ENCODE results near the gene VPS16. TPM values are rescaled to one million over a fixed set of nuclear protein-coding genes. Genes with fewer than 3 reads are reported as not detected.

Gene VPS16
- total and polyA plus RNA-seq, 8 donors: 5.8 to 53.0 (median 23.3) TPM

DNA sequence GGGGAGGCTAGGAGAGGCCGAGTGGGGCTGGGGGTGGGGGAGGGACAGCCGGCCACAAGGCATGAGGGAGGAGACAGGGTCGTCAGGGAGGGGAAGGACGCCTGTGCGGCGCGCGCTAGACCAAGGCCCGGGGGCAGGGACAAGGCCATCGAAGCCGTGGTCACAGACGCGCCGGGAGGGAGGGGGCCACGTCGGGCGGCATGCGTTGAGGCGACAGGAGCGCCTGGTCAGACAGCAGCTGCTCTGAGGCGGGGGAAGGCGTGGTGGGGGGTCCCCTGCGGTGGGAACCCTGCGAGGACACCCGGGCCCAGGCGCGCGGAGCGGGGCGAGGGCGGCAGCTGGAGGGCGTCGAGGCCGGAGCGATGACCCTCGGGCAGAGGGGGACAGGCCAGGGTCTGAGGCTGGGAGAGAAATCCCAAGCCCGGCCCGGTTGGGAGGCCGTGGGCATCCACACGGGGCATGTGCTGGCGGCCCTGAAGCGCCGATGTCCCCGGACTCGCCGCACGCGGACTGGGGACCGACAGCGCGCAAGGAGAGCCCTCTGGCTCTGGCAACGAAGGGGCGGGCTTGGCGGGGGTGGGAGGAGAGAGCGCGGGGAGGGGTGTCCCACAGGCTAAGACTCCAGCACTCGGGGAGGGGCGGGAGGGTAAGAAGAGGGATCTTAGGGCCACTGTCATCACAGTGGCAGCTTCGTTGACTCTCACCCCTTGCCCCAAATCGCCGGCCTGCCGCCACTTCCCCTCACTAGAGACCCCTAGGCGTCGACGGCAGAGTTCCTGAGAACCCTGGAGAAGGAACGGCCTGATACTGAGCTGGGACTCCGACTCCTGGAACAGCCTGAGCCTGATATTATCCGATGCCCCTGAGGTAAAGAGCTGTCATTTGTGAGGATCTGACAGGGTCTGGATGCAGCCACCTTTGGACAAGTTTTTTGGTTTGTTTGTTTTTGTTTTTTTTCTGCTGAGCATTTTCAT is 19.4 kb upstream of the VPS16 start:
- Histone ChIP-seq H3K4me1 (peaks cover 4 to 19% (median 14%) of the 10 kb centered on the region in 4 donors), H3K27me3 (peaks cover 6 to 64% (median 24%) of the 10 kb centered on the region in 3 donors), H3K36me3 (no peaks in the 10 kb centered on the region), H3K4me3 (no peak overlapping the region), H3K27ac (no peak overlapping the region), H3K9me3 (no peaks in the 10 kb centered on the region)
- no peak for DNase-seq
- WGBS, 5 donors: 5 to 20% (median 15%) methylated on average over 31 to 68 of the region's 68 CpGs
- intact Hi-C loops (cut with DNase I; ENCODE audit: low total_unique reads): no loop called here
- TF ChIP-seq POLR2A (IDR thresholded peaks at IDR 0.05): no peak
- TF ChIP-seq, protein P1, sequence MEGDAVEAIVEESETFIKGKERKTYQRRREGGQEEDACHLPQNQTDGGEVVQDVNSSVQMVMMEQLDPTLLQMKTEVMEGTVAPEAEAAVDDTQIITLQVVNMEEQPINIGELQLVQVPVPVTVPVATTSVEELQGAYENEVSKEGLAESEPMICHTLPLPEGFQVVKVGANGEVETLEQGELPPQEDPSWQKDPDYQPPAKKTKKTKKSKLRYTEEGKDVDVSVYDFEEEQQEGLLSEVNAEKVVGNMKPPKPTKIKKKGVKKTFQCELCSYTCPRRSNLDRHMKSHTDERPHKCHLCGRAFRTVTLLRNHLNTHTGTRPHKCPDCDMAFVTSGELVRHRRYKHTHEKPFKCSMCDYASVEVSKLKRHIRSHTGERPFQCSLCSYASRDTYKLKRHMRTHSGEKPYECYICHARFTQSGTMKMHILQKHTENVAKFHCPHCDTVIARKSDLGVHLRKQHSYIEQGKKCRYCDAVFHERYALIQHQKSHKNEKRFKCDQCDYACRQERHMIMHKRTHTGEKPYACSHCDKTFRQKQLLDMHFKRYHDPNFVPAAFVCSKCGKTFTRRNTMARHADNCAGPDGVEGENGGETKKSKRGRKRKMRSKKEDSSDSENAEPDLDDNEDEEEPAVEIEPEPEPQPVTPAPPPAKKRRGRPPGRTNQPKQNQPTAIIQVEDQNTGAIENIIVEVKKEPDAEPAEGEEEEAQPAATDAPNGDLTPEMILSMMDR (IDR thresholded peaks at IDR 0.05): no peak
- TF ChIP-seq POLR2AphosphoS5 (IDR thresholded peaks at IDR 0.05): no peak

DNA sequence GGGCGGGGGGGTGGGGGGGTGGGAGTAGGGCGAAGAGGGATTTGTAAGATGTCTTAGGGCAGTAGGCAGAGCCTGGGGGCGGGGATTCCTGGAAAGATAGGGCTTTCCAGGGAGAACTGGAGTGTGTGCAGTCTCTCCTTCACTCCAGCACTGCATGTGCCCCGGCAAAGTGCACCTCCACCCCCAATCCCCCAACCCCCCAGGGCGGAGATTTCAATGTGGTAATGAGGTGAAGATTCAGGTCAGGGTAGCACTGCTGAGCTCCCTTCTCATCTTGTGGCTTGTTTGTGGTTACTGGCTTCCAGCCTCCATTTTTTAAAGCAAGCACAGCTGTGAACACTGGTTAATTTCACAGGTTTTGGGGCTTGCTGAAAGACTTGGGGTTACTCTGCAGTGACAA is 18.5 kb upstream of the VPS16 start:
- Histone ChIP-seq H3K4me1 (peaks cover 4 to 19% (median 14%) of the 10 kb centered on the region in 4 donors), H3K9me3 (no peaks in the 10 kb centered on the region), H3K36me3 (no peaks in the 10 kb centered on the region), H3K4me3 (no peak overlapping the region), H3K27me3 (peaks cover 6 to 61% (median 24%) of the 10 kb centered on the region in 3 donors), H3K27ac (no peak overlapping the region)
- DNase-seq: no peak
- 13 to 38% (median 14%) methylated on average over 5 of the region's 5 CpGs for WGBS, 5 donors
- TF ChIP-seq POLR2A (IDR thresholded peaks at IDR 0.05) (no peak), POLR2AphosphoS5 (IDR thresholded peaks at IDR 0.05) (no peak), EP300 (IDR thresholded peaks at IDR 0.05) (no peak)
- TF ChIP-seq, protein P1 (IDR thresholded peaks at IDR 0.05): no peak
- intact Hi-C loops (cut with DNase I; ENCODE audit: low total_unique reads): no loop called here

DNA sequence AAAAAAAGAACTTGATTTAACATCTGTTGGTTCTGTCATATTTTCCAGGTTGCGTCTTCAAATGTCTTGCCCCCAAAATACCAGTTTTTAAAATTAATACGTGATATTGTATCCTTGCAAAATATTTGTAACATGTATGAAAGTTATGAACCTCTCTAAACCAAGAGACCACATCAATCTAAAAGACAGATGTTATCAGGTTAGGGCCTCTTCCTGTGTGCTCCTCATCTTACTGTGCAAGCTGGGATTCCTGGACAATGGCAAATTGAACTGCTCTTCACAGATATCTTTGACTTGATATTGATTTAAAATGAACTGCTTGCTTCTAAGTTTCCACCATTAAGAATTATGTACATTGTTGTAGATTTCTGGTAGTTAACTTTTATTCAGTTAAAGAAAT is 14.8 kb upstream of the VPS16 start:
- Histone ChIP-seq H3K27ac (no peak overlapping the region), H3K36me3 (no peaks in the 10 kb centered on the region), H3K27me3 (peaks cover under 1 to 35% (median 16%) of the 10 kb centered on the region in 3 donors), H3K4me3 (no peak overlapping the region), H3K9me3 (no peaks in the 10 kb centered on the region), H3K4me1 (peaks cover 0 to 11% (median 10%) of the 10 kb centered on the region in 4 donors)
- 71 to 92% (median 85%) methylated on average over 2 of the region's 2 CpGs for WGBS, 5 donors
- intact Hi-C loops (cut with DNase I; ENCODE audit: low total_unique reads): no loop called here
- DNase-seq: no peak
- TF ChIP-seq POLR2A (IDR thresholded peaks at IDR 0.05) (no peak), POLR2AphosphoS5 (IDR thresholded peaks at IDR 0.05) (no peak), EP300 (IDR thresholded peaks at IDR 0.05) (no peak)
- TF ChIP-seq, protein P1 (IDR thresholded peaks at IDR 0.05): no peak

DNA sequence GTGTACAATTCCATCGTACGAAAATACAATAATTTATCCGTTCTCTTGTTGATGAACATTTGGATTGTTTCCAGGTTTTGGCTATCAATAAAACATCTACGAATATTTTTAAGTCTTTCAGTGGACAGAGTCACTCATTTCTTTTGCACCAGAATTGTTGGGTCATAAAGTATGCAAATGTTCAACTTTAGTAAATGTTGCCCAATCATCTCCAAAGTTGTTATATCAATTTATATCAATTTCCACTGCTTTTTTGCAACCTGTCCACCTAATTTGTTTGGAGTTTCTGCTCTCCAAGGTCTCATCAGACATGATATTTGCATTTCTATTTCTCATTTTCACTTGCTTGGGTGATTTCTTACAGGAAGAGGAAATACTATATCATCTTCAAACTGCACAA is 13.9 kb upstream of the VPS16 start:
- intact Hi-C loops (cut with DNase I; ENCODE audit: low total_unique reads): no loop called here
- Histone ChIP-seq H3K9me3 (no peaks in the 10 kb centered on the region), H3K27ac (no peak overlapping the region), H3K27me3 (peaks cover 0 to 26% (median 7%) of the 10 kb centered on the region in 3 donors), H3K4me1 (peaks cover 0 to 5% (median 1%) of the 10 kb centered on the region in 4 donors), H3K4me3 (no peak overlapping the region), H3K36me3 (no peaks in the 10 kb centered on the region)
- 84 to 92% (median 85%) methylated on average over 4 of the region's 4 CpGs for WGBS, 5 donors
- no peak for DNase-seq
- TF ChIP-seq, protein P1 (IDR thresholded peaks at IDR 0.05): no peak
- TF ChIP-seq POLR2A (IDR thresholded peaks at IDR 0.05) (no peak), EP300 (IDR thresholded peaks at IDR 0.05) (no peak), POLR2AphosphoS5 (IDR thresholded peaks at IDR 0.05) (no peak)

All from stomach (tissue), 9 donors.